ENCODE measurements around the gene SPIRE1.
"Not testable (repeated sequence)": the region's sequence is repeated elsewhere in the genome, so short reads cannot be mapped to it uniquely, and the experiment has no call there.

Gene SPIRE1

DNA sequence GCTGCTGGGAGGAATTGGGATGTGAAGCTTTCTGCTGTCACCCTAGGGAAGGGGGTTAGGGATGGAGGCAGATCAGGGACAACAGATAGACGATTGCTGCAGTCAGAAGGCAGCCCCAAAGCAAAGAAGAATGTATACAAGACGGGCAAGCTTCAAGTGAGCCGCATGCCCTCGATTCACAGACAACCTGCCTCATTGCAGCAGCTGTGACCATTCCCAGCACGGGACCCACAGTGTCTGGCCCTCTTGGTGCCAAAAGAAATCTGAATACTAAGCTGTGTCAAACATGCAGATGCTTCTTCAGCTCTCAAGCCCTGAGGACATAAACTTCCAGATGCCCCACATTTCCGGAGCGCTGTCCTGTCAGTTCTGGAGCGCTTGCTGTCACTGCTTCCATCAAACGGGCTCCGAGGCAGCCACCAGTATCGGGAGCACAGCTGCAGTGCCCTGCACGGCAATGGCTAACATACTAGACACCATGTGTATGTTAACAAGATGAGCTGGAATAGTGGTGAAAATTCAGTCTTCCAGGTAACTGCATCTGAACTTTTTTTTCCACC lies 216.4 kb downstream of the SPIRE1 start:
- DNase-seq = no peak

GRCh38 chr18:12438257-12438656 lies 219.7 kb downstream of the SPIRE1 start:
- DNase-seq = no peak

- DNase-seq = no peak
Observed at GRCh38 chr18:12435867-12436266, 222.0 kb downstream of the SPIRE1 start.

DNA sequence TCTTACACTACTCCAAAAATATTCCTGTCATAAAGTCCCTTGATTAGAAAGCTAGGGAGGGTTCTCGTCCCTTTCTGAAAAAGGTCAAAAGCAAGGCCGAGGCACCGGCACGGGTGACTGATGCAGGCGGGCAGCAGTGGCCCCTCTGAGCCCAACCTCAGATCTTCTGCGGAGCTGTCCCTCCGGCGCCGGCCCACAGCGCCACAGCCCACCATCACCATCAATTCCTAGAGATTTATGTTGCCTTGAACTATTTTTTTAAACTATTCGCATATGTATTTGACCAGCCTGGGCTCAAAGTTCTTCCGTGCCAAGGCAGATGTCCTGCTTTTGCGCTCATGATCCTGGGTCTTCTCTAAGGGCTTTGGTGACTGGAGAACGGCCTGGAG lies 223.4 kb downstream of the SPIRE1 start:
- no peak for DNase-seq

DNA sequence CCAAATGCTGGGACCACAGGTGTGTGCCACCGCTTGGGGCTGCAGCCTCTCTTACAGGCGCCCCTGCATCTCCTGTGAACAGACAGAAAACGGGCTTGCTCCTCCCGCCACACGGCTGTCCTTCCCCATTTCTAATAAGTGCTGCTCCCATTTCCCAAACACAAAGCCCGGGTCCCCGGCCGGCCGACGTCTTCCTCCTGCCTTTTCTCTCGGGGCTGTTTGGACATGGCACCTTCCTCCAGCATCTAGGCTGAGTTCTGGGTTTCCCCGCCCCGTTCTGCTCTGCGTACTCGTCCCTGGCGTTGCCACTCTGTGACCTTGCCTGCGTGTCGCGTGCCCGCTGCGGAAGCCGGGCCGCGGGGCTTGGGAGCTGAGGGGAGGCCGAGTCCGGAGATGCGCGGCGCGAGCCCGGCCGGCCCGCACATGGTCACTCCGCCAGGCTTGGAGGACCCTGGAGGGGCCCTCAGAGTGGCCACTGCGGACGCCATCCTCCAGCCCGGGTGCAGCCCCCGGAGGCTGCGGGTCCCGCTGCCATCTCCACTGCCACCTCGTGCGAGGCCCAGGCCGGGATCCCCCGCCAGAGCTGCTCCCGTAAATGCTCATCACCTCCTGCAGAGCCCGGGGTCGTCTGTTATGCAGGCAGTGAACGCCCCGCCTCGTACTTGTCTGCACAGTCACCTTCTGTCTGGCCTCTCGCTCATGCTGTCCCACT lies 223.9 kb downstream of the SPIRE1 start:
- DNase-seq = no peak

DNA sequence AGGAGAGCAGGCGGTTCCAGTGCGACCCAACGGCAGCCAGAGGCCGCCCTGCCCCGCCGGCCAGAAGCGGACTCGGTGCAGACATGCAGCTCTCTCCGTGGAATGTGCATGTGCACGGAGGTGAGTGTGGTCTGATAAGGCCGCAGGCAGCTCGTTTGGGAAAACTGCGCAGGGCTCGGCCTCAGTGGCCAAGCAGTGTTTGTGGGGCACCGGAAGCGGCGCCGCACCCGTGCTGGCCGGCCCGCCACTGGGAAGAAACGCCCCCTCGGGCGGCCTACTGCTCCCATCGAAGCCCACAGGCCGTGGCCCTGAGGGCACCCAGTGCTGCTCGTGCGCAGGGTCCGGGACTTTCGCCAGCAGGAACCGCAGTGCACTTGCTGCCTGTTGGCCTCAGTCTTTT lies 225.0 kb downstream of the SPIRE1 start:
- DNase-seq = no peak

DNA sequence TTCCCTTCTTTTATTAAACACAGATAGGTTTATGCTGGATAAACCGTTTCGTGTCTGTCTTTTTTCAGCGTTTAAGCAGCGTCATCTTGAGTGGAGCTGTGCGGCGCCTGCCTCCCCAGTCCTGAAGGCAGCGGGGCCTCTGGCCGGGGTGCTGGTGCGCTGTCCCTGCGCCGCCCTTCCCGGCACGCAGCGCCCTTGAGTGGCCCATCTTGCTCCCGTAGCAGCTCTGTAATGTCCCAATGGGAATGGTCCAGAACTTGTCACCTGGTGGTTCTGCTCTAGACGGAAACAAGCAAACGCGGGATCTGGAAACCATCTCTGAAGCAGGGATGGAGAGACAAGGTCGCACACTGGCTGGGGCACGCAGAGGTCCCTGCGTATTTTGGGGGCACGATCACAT lies 225.7 kb downstream of the SPIRE1 start:
- DNase-seq = no peak

DNA sequence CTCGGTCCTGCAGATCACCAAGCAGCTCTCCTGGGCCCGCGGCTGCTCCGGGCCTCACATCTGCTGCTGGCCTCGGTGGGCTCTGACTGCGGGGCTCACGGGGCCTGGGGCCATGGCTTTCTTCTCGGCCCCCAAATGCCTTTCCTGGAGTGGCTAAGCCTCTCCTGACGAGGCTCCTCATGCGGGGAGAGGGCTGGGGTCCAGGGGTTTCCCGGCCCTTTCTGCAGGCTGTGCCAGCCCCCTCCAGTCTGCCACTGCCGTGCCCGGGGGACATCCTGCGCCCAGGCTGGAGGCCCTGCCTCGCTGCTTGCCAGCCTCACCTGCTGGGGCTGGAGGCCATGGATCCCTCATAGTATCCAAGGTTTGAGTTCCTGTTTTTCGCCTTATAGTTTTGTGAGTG lies 226.3 kb downstream of the SPIRE1 start:
- DNase-seq = no peak

- no peak for DNase-seq
Observed at GRCh38 chr18:12430137-12430990, 227.5 kb downstream of the SPIRE1 start.

DNA sequence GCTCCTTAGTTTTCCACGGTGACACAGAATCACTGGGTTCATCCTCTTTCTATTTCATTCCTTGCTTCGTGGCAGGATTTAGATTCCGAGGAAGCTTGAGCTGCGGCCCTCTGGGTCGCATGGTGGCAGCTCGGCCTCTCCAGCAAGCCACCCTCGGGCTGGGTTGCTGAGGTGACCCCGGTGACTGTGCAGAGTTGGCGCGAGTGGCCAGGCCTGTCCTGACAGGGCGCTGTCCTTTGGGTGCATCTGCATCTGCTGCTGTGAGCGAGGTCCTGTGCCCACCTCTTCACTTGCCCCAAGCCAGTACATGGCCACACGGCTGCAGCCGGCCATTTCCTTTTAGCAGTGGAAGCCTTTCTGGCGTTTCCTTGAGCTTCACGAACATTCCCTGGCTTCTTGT lies 228.4 kb downstream of the SPIRE1 start:
- no peak for DNase-seq

GRCh38 chr18:12428923-12429322 lies 229.0 kb downstream of the SPIRE1 start:
- no peak for DNase-seq

GRCh38 chr18:12426924-12427323 lies 231.0 kb downstream of the SPIRE1 start:
- DNase-seq = no peak

GRCh38 chr18:12424252-12424651 lies 233.7 kb downstream of the SPIRE1 start:
- DNase-seq = no peak

- no peak for DNase-seq
Observed at GRCh38 chr18:12423820-12424219, 234.1 kb downstream of the SPIRE1 start.

DNA sequence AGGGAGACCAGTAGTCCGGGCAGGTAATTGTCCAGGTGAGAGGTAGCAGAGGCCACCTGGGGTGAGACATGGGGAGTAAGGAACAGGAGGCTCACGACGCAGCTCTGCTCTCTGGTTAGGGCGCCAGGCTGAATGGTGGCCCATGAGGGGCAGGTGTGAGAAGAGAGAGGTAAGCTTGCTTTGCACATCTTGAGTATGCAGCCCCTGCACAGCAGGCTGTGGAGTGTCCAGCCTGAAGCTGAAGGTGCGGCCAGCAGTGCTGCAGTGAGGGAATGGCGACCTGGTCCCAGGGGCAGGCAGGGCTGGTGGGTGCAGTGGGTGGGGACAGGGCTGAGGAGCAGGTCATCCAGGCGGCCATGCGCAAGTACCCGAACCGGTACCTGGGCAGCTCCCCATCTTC lies 234.5 kb downstream of the SPIRE1 start:
- no peak for DNase-seq

DNA sequence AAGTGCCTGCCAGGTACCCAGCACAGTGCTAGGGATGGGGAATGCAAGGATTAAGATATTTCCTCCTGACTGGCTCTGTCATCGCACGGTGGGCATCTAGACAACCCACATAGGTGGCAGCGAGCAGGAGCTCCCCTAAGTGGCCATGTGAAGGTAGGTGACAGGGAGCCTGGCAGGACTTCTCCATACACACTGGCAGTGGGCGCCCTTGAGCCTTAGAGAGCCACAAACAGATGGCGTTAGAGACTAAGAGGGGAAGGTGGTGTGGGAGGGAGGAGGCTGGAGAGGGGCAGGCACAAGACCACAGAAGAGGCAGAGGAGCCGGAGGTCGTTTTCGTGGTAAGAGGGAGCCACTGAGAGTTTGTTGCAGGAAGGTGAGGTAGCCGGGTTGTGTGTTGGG lies 235.0 kb downstream of the SPIRE1 start:
- DNase-seq = peak in 1 of 2 donors; percentile 24

- no peak for DNase-seq
Observed at GRCh38 chr18:12421732-12422131, 236.2 kb downstream of the SPIRE1 start.

- peak in 1 of 2 donors; percentile 18 for DNase-seq
Observed at GRCh38 chr18:12420821-12421421, 237.0 kb downstream of the SPIRE1 start.

- DNase-seq = no peak
Observed at GRCh38 chr18:12417687-12418086, 240.2 kb downstream of the SPIRE1 start.

GRCh38 chr18:12416098-12416729 lies 241.7 kb downstream of the SPIRE1 start:
- DNase-seq = no peak

- DNase-seq = no peak
Observed at GRCh38 chr18:12411456-12411855, 246.5 kb downstream of the SPIRE1 start.

DNA sequence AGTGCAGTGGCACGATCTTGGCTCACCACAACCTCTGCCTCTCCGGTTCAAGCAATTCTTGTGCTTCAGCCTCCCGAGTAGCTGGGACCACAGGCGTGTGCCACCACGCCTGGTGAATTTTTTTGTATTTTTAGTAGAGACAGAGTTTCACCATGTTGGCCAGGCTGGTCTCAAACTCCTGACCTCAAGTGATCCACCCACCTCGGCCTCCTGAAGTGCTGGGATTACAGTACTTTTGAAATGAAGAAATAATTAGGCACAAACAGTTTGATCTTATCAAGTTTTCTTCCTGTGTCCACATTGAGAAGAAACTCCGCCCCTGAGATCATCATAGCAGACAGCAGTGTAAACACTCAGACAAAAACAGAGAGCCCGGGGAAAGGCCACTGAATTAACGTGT lies 247.2 kb downstream of the SPIRE1 start:
- DNase-seq = not testable (repeated sequence)

GRCh38 chr18:12410081-12410481 lies 247.8 kb downstream of the SPIRE1 start:
- DNase-seq = no peak

All from bone marrow (tissue), 2 donors.